HFFc6 (cell line): ENCODE results near the gene CITED2. TPM values are rescaled to one million over a fixed set of nuclear protein-coding genes. Genes with fewer than 3 reads are reported as not detected.

ENCODE experiments used
- DNase-seq: peaks from one replicate; pipeline ENCODE4 v3.0.0-alpha.2; 2018
- H3K27ac Mint-ChIP-seq: 2 replicates; pipeline ENCODE4 v1.8.0; 2020; ENCODE audit warnings: mild to moderate bottlenecking, mixed read lengths
- H3K27me3 Mint-ChIP-seq: 2 replicates; pipeline ENCODE4 v1.8.0; 2021; ENCODE audit warnings: mild to moderate bottlenecking, moderate library complexity, mixed read lengths; ENCODE audit not compliant: insufficient read depth
- H3K36me3 Mint-ChIP-seq: 2 replicates; pipeline ENCODE4 v1.8.0; 2021; ENCODE audit warnings: low read depth, mixed read lengths
- H3K4me1 Mint-ChIP-seq: 2 replicates; pipeline ENCODE4 v1.8.0; 2020; ENCODE audit warnings: low read depth, mixed read lengths
- H3K4me3 Mint-ChIP-seq: 2 replicates; pipeline ENCODE4 v1.8.0; 2020; ENCODE audit warnings: mild to moderate bottlenecking, moderate library complexity, mixed read lengths
- H3K9me3 Mint-ChIP-seq: 2 replicates; pipeline ENCODE4 v1.8.0; 2020; ENCODE audit warnings: mild to moderate bottlenecking, mixed read lengths
- CTCF ChIP-seq: fragments of 200-600 bp; sonication (generic); IDR thresholded peaks from 2 replicates; pipeline ENCODE4 v1.5.0; 2021; ENCODE audit warnings: antibody characterized with exemption, mild to moderate bottlenecking
- total RNA-seq, 6 experiments: library from RNA; stranded (reverse); fragmentation: NEBNext Ultra II Directional; extraction: Animal tissue kit (Norgen Biotek cat#: 25700); gene quantifications; 2 replicates in 1 of 6; 3 replicates in 5 of 6; pipeline ENCODE4 v1.2.3, GENCODE V29; 2021

CITED2 gene
- total RNA-seq, 6 experiments from 2014 or later: 1,147 to 1,717 (median 1,616) TPM

- DNase-seq: peak; percentile 74
- peak overlapping the region; percentile 98 for H3K27ac Mint-ChIP-seq
- peaks cover 44% of the 10 kb centered on the region for H3K36me3 Mint-ChIP-seq
- H3K9me3 Mint-ChIP-seq: peaks cover 22% of the 10 kb centered on the region
- peak overlapping the region; percentile 98 for H3K4me3 Mint-ChIP-seq
- peaks cover 48% of the 10 kb centered on the region for H3K27me3 Mint-ChIP-seq
- TF ChIP-seq CTCF: no peak
- peaks cover 57% of the 10 kb centered on the region for H3K4me1 Mint-ChIP-seq
Observed at GRCh38 chr6:139372326-139373153, 1.9 kb downstream of the CITED2 start.

- peak; percentile 66 for DNase-seq
- TF ChIP-seq CTCF: no peak
- peaks cover 22% of the 10 kb centered on the region for H3K9me3 Mint-ChIP-seq
- peaks cover 44% of the 10 kb centered on the region for H3K36me3 Mint-ChIP-seq
- peaks cover 53% of the 10 kb centered on the region for H3K4me1 Mint-ChIP-seq
- peaks cover 49% of the 10 kb centered on the region for H3K27me3 Mint-ChIP-seq
- H3K4me3 Mint-ChIP-seq: peak overlapping the region; percentile 98
- H3K27ac Mint-ChIP-seq: peak overlapping the region; percentile 98
Observed at GRCh38 chr6:139371421-139372203, 2.8 kb downstream of the CITED2 start.

GRCh38 chr6:139370999-139371345 is 3.5 kb downstream of the CITED2 start:
- H3K36me3 Mint-ChIP-seq: peaks cover 44% of the 10 kb centered on the region
- peak overlapping the region; percentile 98 for H3K4me3 Mint-ChIP-seq
- H3K9me3 Mint-ChIP-seq: peaks cover 22% of the 10 kb centered on the region
- H3K27me3 Mint-ChIP-seq: peaks cover 50% of the 10 kb centered on the region
- peak overlapping the region; percentile 98 for H3K27ac Mint-ChIP-seq
- DNase-seq: peak; percentile 47
- no peak for TF ChIP-seq CTCF
- peaks cover 46% of the 10 kb centered on the region for H3K4me1 Mint-ChIP-seq

GRCh38 chr6:139370283-139370998 is 4.0 kb downstream of the CITED2 start:
- peaks cover 22% of the 10 kb centered on the region for H3K9me3 Mint-ChIP-seq
- peaks cover 45% of the 10 kb centered on the region for H3K4me1 Mint-ChIP-seq
- H3K36me3 Mint-ChIP-seq: peaks cover 44% of the 10 kb centered on the region
- H3K27me3 Mint-ChIP-seq: peaks cover 50% of the 10 kb centered on the region
- peak overlapping the region; percentile 98 for H3K27ac Mint-ChIP-seq
- DNase-seq: peak; percentile 69
- peak overlapping the region; percentile 98 for H3K4me3 Mint-ChIP-seq
- TF ChIP-seq CTCF: no peak

- TF ChIP-seq CTCF: peak; percentile 92
- Mint-ChIP-seq H3K27ac (peak overlapping the region; percentile 98), H3K4me1 (peaks cover 52% of the 10 kb centered on the region), H3K27me3 (peaks cover 47% of the 10 kb centered on the region), H3K36me3 (peaks cover 44% of the 10 kb centered on the region), H3K9me3 (peaks cover 22% of the 10 kb centered on the region), H3K4me3 (peak overlapping the region; percentile 98)
- DNase-seq: peak; percentile 83
Observed at GRCh38 chr6:139369568-139370282, 4.7 kb downstream of the CITED2 start.
